GM23338 (cell line): ENCODE results near the gene ADH6. TPM values are rescaled to one million over a fixed set of nuclear protein-coding genes. Genes with fewer than 3 reads are reported as not detected.

Source experiments
- ATAC-seq: fragments of 200-7000 bp; cut with Tn5 transposase; 3 replicates; pipeline ENCODE4 v1.9.1; 2020
- DNase-seq: peaks from one replicate; pipeline ENCODE4 v3.0.0-alpha.2; 2015; ENCODE audit warnings: low spot score
- H2AFZ ChIP-seq: fragments of 200-600 bp; sonication (generic); 2 replicates; pipeline ENCODE4 v1.8.0; 2016; ENCODE audit warnings: antibody characterized with exemption, mild to moderate bottlenecking, moderate library complexity
- H3F3A ChIP-seq: fragments of 200-600 bp; sonication (generic); replicated peaks from 2 replicates; pipeline ENCODE4 v1.8.0; 2017; ENCODE audit warnings: antibody characterized with exemption, mixed run types, low read depth
- H3K27ac ChIP-seq: fragments of 200-600 bp; sonication (generic); 2 replicates; pipeline ENCODE4 v1.6.1; 2016; ENCODE audit warnings: low read depth
- H3K27me3 ChIP-seq: fragments of 200-600 bp; sonication (generic); 2 replicates; pipeline ENCODE4 v1.8.0; 2016; ENCODE audit warnings: mild to moderate bottlenecking, mixed run types, moderate library complexity; ENCODE audit not compliant: insufficient read depth
- H3K36me3 ChIP-seq: fragments of 200-600 bp; sonication (generic); 2 replicates; pipeline ENCODE4 v1.8.0; 2016; ENCODE audit warnings: mild to moderate bottlenecking; ENCODE audit not compliant: insufficient read depth
- H3K4me1 ChIP-seq: fragments of 200-600 bp; sonication (generic); 2 replicates; pipeline ENCODE4 v1.8.0; 2016; ENCODE audit warnings: mild to moderate bottlenecking, moderate library complexity; ENCODE audit not compliant: insufficient read depth
- H3K4me2 ChIP-seq: fragments of 200-600 bp; sonication (generic); 2 replicates; pipeline ENCODE4 v1.7.1; 2017; ENCODE audit warnings: mixed run types
- H3K4me3 ChIP-seq: fragments of 200-600 bp; sonication (generic); 2 replicates; pipeline ENCODE4 v1.6.1; 2016; ENCODE audit warnings: mixed run types
- H3K79me2 ChIP-seq: fragments of 200-600 bp; sonication (generic); replicated peaks from 2 replicates; pipeline ENCODE4 v1.8.0; 2017; ENCODE audit warnings: mild to moderate bottlenecking; ENCODE audit not compliant: insufficient read depth
- H3K9me2 ChIP-seq: fragments of 200-600 bp; sonication (generic); 2 replicates; pipeline ENCODE4 v1.8.0; 2017; ENCODE audit not compliant: insufficient read depth
- H4K20me1 ChIP-seq: fragments of 200-600 bp; sonication (generic); replicated peaks from 2 replicates; pipeline ENCODE4 v1.8.0; 2017; ENCODE audit warnings: mild to moderate bottlenecking; ENCODE audit not compliant: insufficient read depth
- H3K27ac Mint-ChIP-seq: 2 replicates; pipeline ENCODE4 v1.8.0; 2020; ENCODE audit warnings: inconsistent platforms, mild to moderate bottlenecking, moderate library complexity, mixed read lengths
- H3K27me3 Mint-ChIP-seq: 3 replicates; pipeline ENCODE4 v1.8.0; 2022; ENCODE audit warnings: low read depth, mild to moderate bottlenecking, moderate library complexity, mixed read lengths, inconsistent platforms; ENCODE audit not compliant: insufficient read depth, poor library complexity
- H3K36me3 Mint-ChIP-seq: 3 replicates; pipeline ENCODE4 v1.8.0; 2021; ENCODE audit warnings: low read depth, mild to moderate bottlenecking, inconsistent platforms, moderate library complexity, mixed read lengths
- H3K4me1 Mint-ChIP-seq: 3 replicates; pipeline ENCODE4 v1.8.0; 2020; ENCODE audit warnings: mild to moderate bottlenecking, inconsistent platforms, mixed read lengths
- H3K4me3 Mint-ChIP-seq: 3 replicates; pipeline ENCODE4 v1.8.0; 2021; ENCODE audit warnings: moderate library complexity, mild to moderate bottlenecking, inconsistent platforms, mixed read lengths
- H3K9me3 Mint-ChIP-seq: 3 replicates; pipeline ENCODE4 v1.8.0; 2020; ENCODE audit warnings: moderate library complexity, mild to moderate bottlenecking, inconsistent platforms, mixed read lengths
- CREB1 ChIP-seq: fragments of 250-450 bp; sonication (Bioruptor Pico); IDR thresholded peaks from 2 replicates; pipeline ENCODE4 v1.5.0; 2020; ENCODE audit warnings: low read depth, mild to moderate bottlenecking, moderate library complexity
- EZH2phosphoT487 ChIP-seq: fragments of 200-600 bp; sonication (generic); IDR thresholded peaks from one replicate; pipeline ENCODE4 v1.8.1; 2018; ENCODE audit warnings: antibody characterized with exemption; ENCODE audit not compliant: unreplicated experiment
- JUNB ChIP-seq: IDR thresholded peaks from one replicate; pipeline ENCODE4 v1.6.1; 2016; ENCODE audit warnings: antibody characterized with exemption; ENCODE audit not compliant: unreplicated experiment
- NANOG ChIP-seq: IDR thresholded peaks from 2 replicates; pipeline ENCODE4 v1.6.1; 2016; ENCODE audit warnings: antibody characterized with exemption, borderline replicate concordance
- POLR2AphosphoS5 ChIP-seq: IDR thresholded peaks from 2 replicates; pipeline ENCODE4 v1.6.1; 2016; ENCODE audit warnings: antibody characterized with exemption, low read depth
- STAT1 ChIP-seq: IDR thresholded peaks from one replicate; pipeline ENCODE4 v1.6.1; 2016; ENCODE audit warnings: antibody characterized with exemption; ENCODE audit not compliant: unreplicated experiment
- ZNF114 ChIP-seq: fragments of 250-450 bp; sonication (Bioruptor Pico); IDR thresholded peaks from 2 replicates; pipeline ENCODE4 v1.5.0; 2020; ENCODE audit warnings: mild to moderate bottlenecking, moderate library complexity
- ZNF331 ChIP-seq: fragments of 250-450 bp; sonication (Bioruptor Pico); IDR thresholded peaks from 2 replicates; pipeline ENCODE4 v1.5.0; 2020; ENCODE audit warnings: low read depth, mild to moderate bottlenecking, moderate library complexity
- polyA plus RNA-seq: library from polyadenylated mRNA; unstranded; fragments of >200 nt; fragmentation: Nextera tagmentation; extraction: Ambion mirVana; gene quantifications from 2 replicates; pipeline ENCODE4 v1.2.1, GENCODE V29; 2016
- total RNA-seq: library from RNA; depleted of rRNA; stranded (reverse); fragments of >200 nt; shearing (Covaris generic); gene quantifications from 2 replicates; pipeline ENCODE4 v1.2.3, GENCODE V29; 2014
- TF ChIP-seq, protein P1 (sequence below): IDR thresholded peaks from 2 replicates; pipeline ENCODE4 v1.6.1; 2016; ENCODE audit warnings: antibody characterized with exemption
- TF ChIP-seq, protein P2 (sequence below), 2 experiments: fragments of 200-600 bp in 1 of 2; sonication (generic) in 1 of 2; conservative IDR thresholded peaks; 2 replicates each; pipeline versions ENCODE4 v1.5.1 to v1.6.1; 2016 to 2017; ENCODE audit warnings: antibody characterized with exemption in 2 of 2, low read depth in 2 of 2, mild to moderate bottlenecking in 2 of 2, moderate library complexity in 1 of 2
- TF ChIP-seq, protein P3 (sequence below): IDR thresholded peaks from one replicate; pipeline ENCODE4 v1.6.1; 2018; ENCODE audit warnings: antibody characterized with exemption; ENCODE audit not compliant: unreplicated experiment

Gene ADH6
- total and polyA plus RNA-seq, 2 experiments from 2014 or later, result 0.58 TPM; not detected in 1

DNA sequence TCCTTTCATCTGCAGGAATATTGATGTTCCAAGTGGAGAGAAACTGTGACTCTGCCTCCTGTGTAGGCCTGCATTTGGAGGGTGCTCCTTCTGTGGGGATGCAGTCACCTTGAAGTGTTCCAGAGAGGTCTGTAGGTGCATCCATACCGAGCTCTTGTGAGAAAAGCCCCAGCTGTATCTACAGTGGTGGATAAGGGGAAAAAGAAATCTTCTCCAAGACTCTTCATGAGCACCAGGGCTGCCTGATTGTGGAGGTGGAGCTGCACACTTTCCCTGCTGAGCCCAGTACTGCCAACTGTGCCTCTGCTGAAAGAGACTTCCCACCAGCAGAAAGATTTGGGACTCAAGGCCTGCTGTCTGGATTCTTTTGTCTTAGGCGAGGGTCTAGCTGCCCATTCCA lies 39.9 kb downstream of the ADH6 start:
- no peaks in the 10 kb centered on the region for H3K4me1 ChIP-seq
- no peak overlapping the region for H3K27ac ChIP-seq
- DNase-seq (no peak), ATAC-seq (no peak)
- Mint-ChIP-seq H3K9me3 (peaks cover 21% of the 10 kb centered on the region; the same call in 2 of the 3 replicates), H3K36me3 (peaks cover 13% of the 10 kb centered on the region; the same call in 2 of the 3 replicates), H3K4me1 (no peaks in the 10 kb centered on the region), H3K27me3 (peaks cover 2% of the 10 kb centered on the region), H3K27ac (no peak overlapping the region), H3K4me3 (no peak overlapping the region)
- no peaks in the 10 kb centered on the region for H4K20me1 ChIP-seq
- no peaks in the 10 kb centered on the region for H3K36me3 ChIP-seq
- H3K4me3 ChIP-seq, result no peak overlapping the region
- TF ChIP-seq JUNB, result no peak
- no peak for TF ChIP-seq STAT1
- no peak for TF ChIP-seq NANOG
- no peak for TF ChIP-seq ZNF331 (CRISPR knock-in tag)
- TF ChIP-seq, protein P1, sequence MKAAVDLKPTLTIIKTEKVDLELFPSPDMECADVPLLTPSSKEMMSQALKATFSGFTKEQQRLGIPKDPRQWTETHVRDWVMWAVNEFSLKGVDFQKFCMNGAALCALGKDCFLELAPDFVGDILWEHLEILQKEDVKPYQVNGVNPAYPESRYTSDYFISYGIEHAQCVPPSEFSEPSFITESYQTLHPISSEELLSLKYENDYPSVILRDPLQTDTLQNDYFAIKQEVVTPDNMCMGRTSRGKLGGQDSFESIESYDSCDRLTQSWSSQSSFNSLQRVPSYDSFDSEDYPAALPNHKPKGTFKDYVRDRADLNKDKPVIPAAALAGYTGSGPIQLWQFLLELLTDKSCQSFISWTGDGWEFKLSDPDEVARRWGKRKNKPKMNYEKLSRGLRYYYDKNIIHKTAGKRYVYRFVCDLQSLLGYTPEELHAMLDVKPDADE, result no peak
- TF ChIP-seq EZH2phosphoT487, result no peak
- no peak for TF ChIP-seq POLR2AphosphoS5
- TF ChIP-seq, protein P2, sequence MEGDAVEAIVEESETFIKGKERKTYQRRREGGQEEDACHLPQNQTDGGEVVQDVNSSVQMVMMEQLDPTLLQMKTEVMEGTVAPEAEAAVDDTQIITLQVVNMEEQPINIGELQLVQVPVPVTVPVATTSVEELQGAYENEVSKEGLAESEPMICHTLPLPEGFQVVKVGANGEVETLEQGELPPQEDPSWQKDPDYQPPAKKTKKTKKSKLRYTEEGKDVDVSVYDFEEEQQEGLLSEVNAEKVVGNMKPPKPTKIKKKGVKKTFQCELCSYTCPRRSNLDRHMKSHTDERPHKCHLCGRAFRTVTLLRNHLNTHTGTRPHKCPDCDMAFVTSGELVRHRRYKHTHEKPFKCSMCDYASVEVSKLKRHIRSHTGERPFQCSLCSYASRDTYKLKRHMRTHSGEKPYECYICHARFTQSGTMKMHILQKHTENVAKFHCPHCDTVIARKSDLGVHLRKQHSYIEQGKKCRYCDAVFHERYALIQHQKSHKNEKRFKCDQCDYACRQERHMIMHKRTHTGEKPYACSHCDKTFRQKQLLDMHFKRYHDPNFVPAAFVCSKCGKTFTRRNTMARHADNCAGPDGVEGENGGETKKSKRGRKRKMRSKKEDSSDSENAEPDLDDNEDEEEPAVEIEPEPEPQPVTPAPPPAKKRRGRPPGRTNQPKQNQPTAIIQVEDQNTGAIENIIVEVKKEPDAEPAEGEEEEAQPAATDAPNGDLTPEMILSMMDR (conservative IDR thresholded peaks at IDR 0.05; ENCODE audit: low read depth in 2 of 2), result no peak
- TF ChIP-seq, protein P3, sequence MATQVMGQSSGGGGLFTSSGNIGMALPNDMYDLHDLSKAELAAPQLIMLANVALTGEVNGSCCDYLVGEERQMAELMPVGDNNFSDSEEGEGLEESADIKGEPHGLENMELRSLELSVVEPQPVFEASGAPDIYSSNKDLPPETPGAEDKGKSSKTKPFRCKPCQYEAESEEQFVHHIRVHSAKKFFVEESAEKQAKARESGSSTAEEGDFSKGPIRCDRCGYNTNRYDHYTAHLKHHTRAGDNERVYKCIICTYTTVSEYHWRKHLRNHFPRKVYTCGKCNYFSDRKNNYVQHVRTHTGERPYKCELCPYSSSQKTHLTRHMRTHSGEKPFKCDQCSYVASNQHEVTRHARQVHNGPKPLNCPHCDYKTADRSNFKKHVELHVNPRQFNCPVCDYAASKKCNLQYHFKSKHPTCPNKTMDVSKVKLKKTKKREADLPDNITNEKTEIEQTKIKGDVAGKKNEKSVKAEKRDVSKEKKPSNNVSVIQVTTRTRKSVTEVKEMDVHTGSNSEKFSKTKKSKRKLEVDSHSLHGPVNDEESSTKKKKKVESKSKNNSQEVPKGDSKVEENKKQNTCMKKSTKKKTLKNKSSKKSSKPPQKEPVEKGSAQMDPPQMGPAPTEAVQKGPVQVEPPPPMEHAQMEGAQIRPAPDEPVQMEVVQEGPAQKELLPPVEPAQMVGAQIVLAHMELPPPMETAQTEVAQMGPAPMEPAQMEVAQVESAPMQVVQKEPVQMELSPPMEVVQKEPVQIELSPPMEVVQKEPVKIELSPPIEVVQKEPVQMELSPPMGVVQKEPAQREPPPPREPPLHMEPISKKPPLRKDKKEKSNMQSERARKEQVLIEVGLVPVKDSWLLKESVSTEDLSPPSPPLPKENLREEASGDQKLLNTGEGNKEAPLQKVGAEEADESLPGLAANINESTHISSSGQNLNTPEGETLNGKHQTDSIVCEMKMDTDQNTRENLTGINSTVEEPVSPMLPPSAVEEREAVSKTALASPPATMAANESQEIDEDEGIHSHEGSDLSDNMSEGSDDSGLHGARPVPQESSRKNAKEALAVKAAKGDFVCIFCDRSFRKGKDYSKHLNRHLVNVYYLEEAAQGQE, result no peak
- H2AFZ ChIP-seq, result no peak overlapping the region
- H3K4me2 ChIP-seq, result no peak overlapping the region
- no peaks in the 10 kb centered on the region for H3K27me3 ChIP-seq
- H3K79me2 ChIP-seq, result no peaks in the 10 kb centered on the region
- H3K9me2 ChIP-seq, result no peaks in the 10 kb centered on the region
- H3F3A ChIP-seq, result no peaks in the 10 kb centered on the region

DNA sequence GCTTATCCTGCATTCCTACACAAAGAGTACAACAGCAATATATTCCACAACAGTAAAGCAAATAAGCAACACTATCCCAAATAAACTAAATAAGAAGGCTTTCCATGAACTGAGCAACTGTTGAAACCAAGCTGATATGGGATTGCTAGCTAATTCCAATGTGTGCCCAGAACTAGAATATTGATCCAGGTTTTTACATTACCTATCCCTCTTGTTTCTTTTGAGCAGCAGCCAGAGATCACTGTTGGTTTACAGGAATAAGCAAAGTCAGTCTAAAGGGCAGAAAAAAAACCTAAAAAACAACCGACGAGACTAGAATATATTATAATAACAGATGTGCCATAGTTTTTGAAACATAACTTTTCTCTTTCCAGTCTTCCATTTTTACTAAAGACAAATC lies 52.5 kb downstream of the ADH6 start:
- no peak overlapping the region for H2AFZ ChIP-seq
- H3K4me1 Mint-ChIP-seq, result no peaks in the 10 kb centered on the region
- no peaks in the 10 kb centered on the region for H3F3A ChIP-seq
- no peak for DNase-seq
- no peak overlapping the region for H3K4me3 Mint-ChIP-seq
- no peaks in the 10 kb centered on the region; the same call in 1 of the 2 replicates for H3K36me3 ChIP-seq
- H3K36me3 Mint-ChIP-seq, result peaks cover 11% of the 10 kb centered on the region; the same call in 2 of the 3 replicates
- no peaks in the 10 kb centered on the region for H3K27me3 ChIP-seq
- no peaks in the 10 kb centered on the region for H3K79me2 ChIP-seq
- no peak overlapping the region for H3K27ac ChIP-seq
- no peaks in the 10 kb centered on the region for H3K4me1 ChIP-seq
- no peaks in the 10 kb centered on the region for H3K27me3 Mint-ChIP-seq
- H4K20me1 ChIP-seq, result no peaks in the 10 kb centered on the region
- H3K9me2 ChIP-seq, result peaks cover 12% of the 10 kb centered on the region; the same call in 1 of the 2 replicates
- peaks cover 6% of the 10 kb centered on the region; the same call in 2 of the 3 replicates for H3K9me3 Mint-ChIP-seq
- no peak for ATAC-seq
- H3K4me2 ChIP-seq, result no peak overlapping the region
- H3K4me3 ChIP-seq, result no peak overlapping the region
- H3K27ac Mint-ChIP-seq, result no peak overlapping the region
- TF ChIP-seq POLR2AphosphoS5 (no peak), STAT1 (no peak), JUNB (no peak), EZH2phosphoT487 (no peak), CREB1 (no peak), NANOG (no peak), ZNF114 (no peak)
- TF ChIP-seq, protein P3, result no peak
- TF ChIP-seq, protein P2 (conservative IDR thresholded peaks at IDR 0.05; ENCODE audit: low read depth in 2 of 2), result no peak
